ENCODE results near the gene CENPL. TPM values are rescaled to one million over a fixed set of nuclear protein-coding genes. Genes with fewer than 3 reads are reported as not detected.

CENPL gene
- total RNA-seq, 5 donors from 2014 or later (not counting 1 experiment from before 2014, with no cell fraction given): 8.1 to 12.7 (median 10.3) TPM

GRCh38 chr1:173868266-173869020 is 43.8 kb upstream of the CENPL start, which contains the start of gene ZBTB37:
TSS of gene ZBTB37 (plus strand) at chr1:173868380. CDS start at chr1:173870226, 1,846 bp downstream.
- H3K36me3 ChIP-seq (ENCODE audit: control insufficient read depth in 2 of 2, extremely low read depth in 1 of 2, insufficient read depth in 1 of 2, low read length in 1 of 2): peaks cover 11 to 40% of the 10 kb centered on the region in 2 donors
- peaks cover 42% of the 10 kb centered on the region for H3K36me3 Mint-ChIP-seq
- CTCF ChIA-PET: interaction anchor here (0.9 to 1.2 kb wide), 5 partner anchors 44 to 439 kb away, joined by 3 to 5 read pairs (median 4); partner anchors contain the start of gene DARS2 (in 1 of the 2)

GRCh38 chr1:173867753-173868265 is 43.1 kb upstream of the CENPL start, which contains the start of gene GAS5:
TSS of gene GAS5 (minus strand) at chr1:173867989.
- peaks cover 24 to 48% of the 10 kb centered on the region in 2 experiments for H3K4me1 ChIP-seq (ENCODE audit: control insufficient read depth in 1 of 2, extremely low read depth in 1 of 2, insufficient read depth in 2 of 2, low read length in 2 of 2)
- H3K27me3 Mint-ChIP-seq: no peaks in the 10 kb centered on the region
- WGBS (ENCODE audit: insufficient coverage): 0% methylated on average over 6 of the region's 30 CpGs
- H3K4me3 Mint-ChIP-seq: peak within 1 kb of the TSS; percentile 92 to 96 (median 95)
- ChIA-PET POLR2A (interaction anchor here in 1 of 2 donors (0.5 to 1.9 kb wide), 9 partner anchors 43 to 1829 kb away, joined by 3 to 10 read pairs (median 5); partner anchors contain the start of genes CENPL, DARS2, KLHL20 and SUCO), CTCF (interaction anchor here (1.0 kb wide), 2 partner anchors 44 to 438 kb away, joined by 3 to 4 read pairs; partner anchors contain the start of gene DARS2 (in 1 of the 2))
- no peaks in the 10 kb centered on the region for H3K9me3 ChIP-seq
- ATAC-seq (replicated peaks in 1 of 4) (peak; percentile 82 to 83 (median 83)), DNase-seq (peak; percentile 96 to 100 (median 98))
- H3K36me3 Mint-ChIP-seq: peaks cover 39% of the 10 kb centered on the region
- peak within 1 kb of the TSS; percentile 97 to 98 for H3K27ac Mint-ChIP-seq
- peaks cover 16 to 46% of the 10 kb centered on the region in 2 donors for H3K36me3 ChIP-seq (ENCODE audit: control insufficient read depth in 2 of 2, extremely low read depth in 1 of 2, insufficient read depth in 1 of 2, low read length in 1 of 2)
- H3K27me3 ChIP-seq (replicated peaks in 1 of 2; ENCODE audit: control insufficient read depth in 2 of 2, extremely low read depth in 1 of 2, insufficient read depth in 2 of 2, low read length in 1 of 2): no peaks in the 10 kb centered on the region
- peak within 1 kb of the TSS; percentile 93 for H3K27ac ChIP-seq (ENCODE audit: low read length)
- no peaks in the 10 kb centered on the region for H3K9me3 Mint-ChIP-seq
- peaks cover 74 to 83% (median 77%) of the 10 kb centered on the region in 3 donors for H3K4me1 Mint-ChIP-seq
- H3K4me3 ChIP-seq (ENCODE audit: control insufficient read depth in 1 of 2, extremely low read depth in 1 of 2, low read length in 1 of 2): peak within 1 kb of the TSS; percentile 83 to 94

More at GRCh38 chr1:173868266-173869020, 43.8 kb upstream of the CENPL start, which contains the start of gene ZBTB37:
- Mint-ChIP-seq H3K4me1 (peaks cover 78 to 87% (median 83%) of the 10 kb centered on the region in 3 donors), H3K9me3 (no peaks in the 10 kb centered on the region), H3K27ac (peak within 1 kb of the TSS; percentile 97 to 98), H3K4me3 (peak within 1 kb of the TSS; percentile 92 to 96 (median 95)), H3K27me3 (no peaks in the 10 kb centered on the region)
- peaks cover 24 to 45% of the 10 kb centered on the region in 2 experiments for H3K4me1 ChIP-seq (ENCODE audit: control insufficient read depth in 1 of 2, extremely low read depth in 1 of 2, insufficient read depth in 2 of 2, low read length in 2 of 2)
- no peaks in the 10 kb centered on the region for H3K27me3 ChIP-seq (replicated peaks in 1 of 2; ENCODE audit: control insufficient read depth in 2 of 2, extremely low read depth in 1 of 2, insufficient read depth in 2 of 2, low read length in 1 of 2)
- peak; percentile 64 to 90 (median 76) for DNase-seq
- whole genome bisulfite sequencing (ENCODE audit: insufficient coverage): 0% methylated on average over 48 of the region's 53 CpGs
- H3K27ac ChIP-seq (ENCODE audit: low read length): peak within 1 kb of the TSS; percentile 93
- peak within 1 kb of the TSS; percentile 83 to 94 for H3K4me3 ChIP-seq (ENCODE audit: control insufficient read depth in 1 of 2, extremely low read depth in 1 of 2, low read length in 1 of 2)
- peak; percentile 60 to 67 (median 65) for ATAC-seq (replicated peaks in 1 of 4)
- H3K9me3 ChIP-seq: no peaks in the 10 kb centered on the region
- POLR2A ChIA-PET: interaction anchor here (0.5 to 1.9 kb wide), 12 partner anchors 98 to 1829 kb away, joined by 3 to 10 read pairs (median 4); partner anchors contain the start of genes KLHL20 (in 1 of the 2) and SUCO (in 1 of the 2)

- 1% methylated on average over 29 of the region's 32 CpGs for WGBS (ENCODE audit: insufficient coverage)
- peak overlapping the region; percentile 77 to 94 for H3K4me3 ChIP-seq (ENCODE audit: control insufficient read depth in 1 of 2, extremely low read depth in 1 of 2, low read length in 1 of 2)
- ChIA-PET POLR2A (interaction anchor here (0.7 to 1.9 kb wide), 4 partner anchors 43 to 1335 kb away, joined by 3 to 10 read pairs (median 4); partner anchors contain the start of genes CENPL (in 1 of the 2), DARS2 (in 1 of the 2), KLHL20 (in 1 of the 2) and SUCO (in 1 of the 2)), CTCF (no interaction called here)
- H3K36me3 ChIP-seq (ENCODE audit: control insufficient read depth in 2 of 2, extremely low read depth in 1 of 2, insufficient read depth in 1 of 2, low read length in 1 of 2): peaks cover 16 to 51% of the 10 kb centered on the region in 2 donors
- H3K27ac ChIP-seq (ENCODE audit: low read length): peak overlapping the region; percentile 93
- peaks cover 39% of the 10 kb centered on the region for H3K36me3 Mint-ChIP-seq
- H3K27me3 Mint-ChIP-seq: no peaks in the 10 kb centered on the region
- peak in 3 of 35 experiments; percentile 3 to 25 (median 7) for DNase-seq
- H3K27ac Mint-ChIP-seq: peak overlapping the region; percentile 97 to 98
- H3K9me3 ChIP-seq: no peaks in the 10 kb centered on the region
- H3K4me3 Mint-ChIP-seq: peak overlapping the region; percentile 92 to 96 (median 95)
- peaks cover 72 to 81% (median 73%) of the 10 kb centered on the region in 3 donors for H3K4me1 Mint-ChIP-seq
- no peaks in the 10 kb centered on the region for H3K27me3 ChIP-seq (replicated peaks in 1 of 2; ENCODE audit: control insufficient read depth in 2 of 2, extremely low read depth in 1 of 2, insufficient read depth in 2 of 2, low read length in 1 of 2)
- ATAC-seq (replicated peaks in 1 of 4): peak in 1 of 4 experiments; percentile 4
- no peaks in the 10 kb centered on the region for H3K9me3 Mint-ChIP-seq
- peaks cover 24 to 47% of the 10 kb centered on the region in 2 experiments for H3K4me1 ChIP-seq (ENCODE audit: control insufficient read depth in 1 of 2, extremely low read depth in 1 of 2, insufficient read depth in 2 of 2, low read length in 2 of 2)
These were observed 42.6 kb upstream of the CENPL start for GRCh38 chr1:173867141-173867752.

GRCh38 chr1:173866413-173867115 is 41.9 kb upstream of the CENPL start:
- ATAC-seq (replicated peaks in 1 of 4): no peak
- Histone ChIP-seq H3K4me1 (ENCODE audit: control insufficient read depth in 1 of 2, extremely low read depth in 1 of 2, insufficient read depth in 2 of 2, low read length in 2 of 2) (peaks cover 24 to 43% of the 10 kb centered on the region in 2 experiments), H3K9me3 (no peaks in the 10 kb centered on the region), H3K27me3 (replicated peaks in 1 of 2; ENCODE audit: control insufficient read depth in 2 of 2, extremely low read depth in 1 of 2, insufficient read depth in 2 of 2, low read length in 1 of 2) (no peaks in the 10 kb centered on the region), H3K27ac (ENCODE audit: low read length) (peak overlapping the region; percentile 93), H3K4me3 (ENCODE audit: control insufficient read depth in 1 of 2, extremely low read depth in 1 of 2, low read length in 1 of 2) (peak overlapping the region; percentile 77 to 94), H3K36me3 (ENCODE audit: control insufficient read depth in 2 of 2, extremely low read depth in 1 of 2, insufficient read depth in 1 of 2, low read length in 1 of 2) (peaks cover 16 to 51% of the 10 kb centered on the region in 2 donors)
- CTCF ChIA-PET: interaction anchor here in 1 of 2 donors (0.7 kb wide), 1 partner anchor 437 kb away, joined by 3 read pairs; no protein-coding TSS in a partner anchor
- Mint-ChIP-seq H3K4me3 (peak overlapping the region; percentile 92 to 96 (median 95)), H3K4me1 (peaks cover 68 to 80% (median 69%) of the 10 kb centered on the region in 3 donors), H3K27me3 (no peaks in the 10 kb centered on the region), H3K9me3 (no peaks in the 10 kb centered on the region), H3K36me3 (peaks cover 43% of the 10 kb centered on the region), H3K27ac (peak overlapping the region; percentile 97 to 98)
- no peak for DNase-seq
- POLR2A ChIA-PET: interaction anchor here in 1 of 2 donors (0.7 kb wide), 1 partner anchor 43 kb away, joined by 3 read pairs; no protein-coding TSS in a partner anchor
- WGBS (ENCODE audit: insufficient coverage): 0% methylated on average over 1 of the region's 2 CpGs

GRCh38 chr1:173865468-173866164 is 40.9 kb upstream of the CENPL start:
- ATAC-seq (replicated peaks in 1 of 4): no peak
- Mint-ChIP-seq H3K9me3 (no peaks in the 10 kb centered on the region), H3K27ac (peak overlapping the region; percentile 97 to 98), H3K4me1 (peaks cover 58 to 70% (median 59%) of the 10 kb centered on the region in 3 donors), H3K4me3 (peak overlapping the region; percentile 92 to 96 (median 95)), H3K36me3 (peaks cover 39% of the 10 kb centered on the region), H3K27me3 (no peaks in the 10 kb centered on the region)
- WGBS (ENCODE audit: insufficient coverage): 6% methylated on average over 2 of the region's 4 CpGs
- Histone ChIP-seq H3K36me3 (ENCODE audit: control insufficient read depth in 2 of 2, extremely low read depth in 1 of 2, insufficient read depth in 1 of 2, low read length in 1 of 2) (peaks cover 16 to 45% of the 10 kb centered on the region in 2 donors), H3K4me1 (ENCODE audit: control insufficient read depth in 1 of 2, extremely low read depth in 1 of 2, insufficient read depth in 2 of 2, low read length in 2 of 2) (peaks cover 24 to 34% of the 10 kb centered on the region in 2 experiments), H3K27me3 (replicated peaks in 1 of 2; ENCODE audit: control insufficient read depth in 2 of 2, extremely low read depth in 1 of 2, insufficient read depth in 2 of 2, low read length in 1 of 2) (no peaks in the 10 kb centered on the region), H3K4me3 (ENCODE audit: control insufficient read depth in 1 of 2, extremely low read depth in 1 of 2, low read length in 1 of 2) (no peak overlapping the region), H3K9me3 (no peaks in the 10 kb centered on the region), H3K27ac (ENCODE audit: low read length) (peak overlapping the region; percentile 93)
- ChIA-PET POLR2A (interaction anchor here (0.5 to 1.1 kb wide), 7 partner anchors 8 to 1127 kb away, joined by 3 to 6 read pairs (median 3); no protein-coding TSS in a partner anchor), CTCF (interaction anchor here (0.5 to 1.6 kb wide), 3 partner anchors 70 to 436 kb away, joined by 3 to 11 read pairs (median 3); no protein-coding TSS in a partner anchor)
- DNase-seq: no peak

Data from T-cell (primary cell).